HepG2 (cell line): ENCODE measurements around the gene MTRR. TPM values are rescaled to one million over a fixed set of nuclear protein-coding genes. Genes with fewer than 3 reads are reported as not detected.

Experiments
- ATAC-seq: fragments of 200-7000 bp; cut with Tn5 transposase; 3 replicates; pipeline ENCODE4 v1.9.1; 2020; ENCODE audit warnings: mild to moderate bottlenecking, moderate library complexity
- BruUV-seq: library from RNA; stranded (reverse); fragments of 400-500 nt; replicated peaks from 2 replicates; lab custom pipeline; 2021; lab: Mats Ljungman, UMichigan
- CTCF ChIA-PET: fragments of 300-600 bp; formaldehyde crosslinking; extraction: SDS; loops from one replicate; lab custom pipeline; 2021; ENCODE audit warnings: low total read pairs, inconsistent platforms, low intra/inter-chr PET ratio; lab: Yijun Ruan, JAX
- POLR2A ChIA-PET: fragments of 350-600 bp; sonication (Branson Sonifier 250); formaldehyde crosslinking; loops from one replicate; lab custom pipeline; 2020; ENCODE audit warnings: antibody characterized with exemption, inconsistent platforms; lab: Yijun Ruan, JAX
- DNase-seq: peaks from one replicate; pipeline ENCODE4 v3.0.0-alpha.2; 2015; ENCODE audit warnings: low spot score
- FAIRE-seq: peaks from 3 replicates; lab custom pipeline; 2011; peaks lifted over from hg19 to GRCh38; lab: Jason Lieb, UNC
- H2AFZ ChIP-seq: one replicate; pipeline ENCODE4 v1.6.1; 2011; ENCODE audit warnings: low read length, inconsistent platforms
- H3K27ac ChIP-seq: fragments of 300-600 bp; 3 replicates; pipeline ENCODE4 v1.8.0; 2011; ENCODE audit warnings: mixed run types, mild to moderate bottlenecking, mixed read lengths, low read length, inconsistent platforms; ENCODE audit not compliant: insufficient read depth; ENCODE audit errors: extremely low read length
- H3K27me3 ChIP-seq, 2 experiments: fragments of 200-600 bp in 1 of 2; 2 replicates in 1 of 2; 3 replicates in 1 of 2; pipeline versions ENCODE4 v1.6.0 to v1.8.0; 2011; ENCODE audit warnings: low read length in 2 of 2, mild to moderate bottlenecking in 2 of 2, moderate library complexity in 2 of 2, inconsistent platforms in 1 of 2; ENCODE audit not compliant: insufficient read depth in 2 of 2, control insufficient read depth in 1 of 2
- H3K36me3 ChIP-seq, 2 experiments: fragments of 200-600 bp in 1 of 2; replicated peaks in 1 of 2; 2 replicates in 1 of 2; 3 replicates in 1 of 2; pipeline versions ENCODE4 v1.5.1 to v1.8.0; 2011; ENCODE audit warnings: low read length in 2 of 2, inconsistent platforms in 1 of 2; ENCODE audit not compliant: insufficient read depth in 2 of 2, control insufficient read depth in 1 of 2
- H3K4me1 ChIP-seq: 2 replicates; pipeline ENCODE4 v1.5.1; 2012; ENCODE audit warnings: low read length, inconsistent platforms; ENCODE audit not compliant: insufficient read depth
- H3K4me2 ChIP-seq: 2 replicates; pipeline ENCODE4 v1.6.0; 2011; ENCODE audit warnings: low read depth, low read length, inconsistent platforms
- H3K4me3 ChIP-seq, 3 experiments: fragments of 200-600 bp in 1 of 3; sonication (generic), shearing (Covaris generic) in 1 of 3; replicated peaks in 1 of 3; 2 replicates each; pipeline ENCODE4 v1.5.1; 2011 to 2016; ENCODE audit warnings: low read length in 3 of 3, inconsistent platforms in 2 of 3, low read depth in 2 of 3, mild to moderate bottlenecking in 2 of 3, control low read depth in 1 of 3, mixed read lengths in 1 of 3; ENCODE audit not compliant: insufficient read depth in 1 of 3
- H3K79me2 ChIP-seq: one replicate; pipeline ENCODE4 v1.6.1; 2011; ENCODE audit warnings: low read length, inconsistent platforms; ENCODE audit not compliant: insufficient read depth
- H3K9ac ChIP-seq: 2 replicates; pipeline ENCODE4 v1.6.0; 2011; ENCODE audit warnings: mild to moderate bottlenecking, low read depth, low read length, inconsistent platforms; ENCODE audit not compliant: insufficient read depth
- H3K9me3 ChIP-seq: 2 replicates; pipeline ENCODE4 v1.5.1; 2012; ENCODE audit warnings: mild to moderate bottlenecking, low read length
- H4K20me1 ChIP-seq: 2 replicates; pipeline ENCODE4 v1.6.0; 2011; ENCODE audit warnings: inconsistent platforms, mild to moderate bottlenecking, low read length, moderate library complexity; ENCODE audit not compliant: insufficient read depth
- ASH2L ChIP-seq: fragments of 300-600, 200-600 bp; sonication (generic); IDR thresholded peaks from 2 replicates; pipeline ENCODE4 v1.7.0; 2017; ENCODE audit warnings: low read depth, mild to moderate bottlenecking, moderate library complexity, mixed read lengths, low read length; ENCODE audit not compliant: insufficient read length
- DMTF1 ChIP-seq: sonication (generic); formaldehyde crosslinking; IDR thresholded peaks from 2 replicates; pipeline ENCODE4 v1.4.0; 2020; ENCODE audit warnings: mild to moderate bottlenecking, missing genetic modification reagents
- FOXA1 ChIP-seq, 2 experiments: fragments of 450-650 bp in 1 of 2; sonication (generic) in 1 of 2; formaldehyde crosslinking in 1 of 2; IDR thresholded peaks; 2 replicates each; pipeline versions ENCODE4 v1.4.0 to v1.6.1; 2016 to 2020; ENCODE audit warnings: missing genetic modification reagents in 1 of 2
- HCFC1 ChIP-seq: fragments of 150-350 bp; IDR thresholded peaks from 2 replicates; pipeline ENCODE4 v1.6.1; 2014; ENCODE audit warnings: low read depth, low read length
- HNRNPLL ChIP-seq: fragments of 200-400 bp; formaldehyde crosslinking; IDR thresholded peaks from 2 replicates; pipeline ENCODE4 v1.6.1; 2017; ENCODE audit warnings: mild to moderate bottlenecking, low read depth, low read length; ENCODE audit not compliant: poor library complexity, severe bottlenecking
- REPIN1 ChIP-seq: sonication (generic); formaldehyde crosslinking; IDR thresholded peaks from 2 replicates; pipeline ENCODE4 v1.8.0; 2022; ENCODE audit warnings: missing genetic modification reagents, low read depth, mild to moderate bottlenecking, borderline replicate concordance
- THAP9 ChIP-seq: sonication (generic); formaldehyde crosslinking; IDR thresholded peaks from 2 replicates; pipeline ENCODE4; 2020; ENCODE audit warnings: missing genetic modification reagents, mild to moderate bottlenecking, borderline replicate concordance
- ZNF496 ChIP-seq: sonication (generic); formaldehyde crosslinking; IDR thresholded peaks from 2 replicates; pipeline ENCODE4 v1.8.1; 2023; ENCODE audit warnings: mild to moderate bottlenecking, moderate library complexity, missing genetic modification reagents; ENCODE audit not compliant: insufficient replicate concordance
- ZNF547 ChIP-seq: sonication (generic); formaldehyde crosslinking; IDR thresholded peaks from 2 replicates; pipeline ENCODE4 v1.5.1; 2020; ENCODE audit warnings: mild to moderate bottlenecking, missing genetic modification reagents
- ZNF691 ChIP-seq: sonication (generic); formaldehyde crosslinking; IDR thresholded peaks from 2 replicates; pipeline ENCODE4 v1.4.0; 2020; ENCODE audit warnings: missing genetic modification reagents, low read depth, mild to moderate bottlenecking, borderline replicate concordance
- ZSCAN20 ChIP-seq: sonication (generic); formaldehyde crosslinking; IDR thresholded peaks from 2 replicates; pipeline ENCODE4 v1.4.0; 2020; ENCODE audit warnings: missing genetic modification reagents, mild to moderate bottlenecking, borderline replicate concordance
- WGBS: methylation state at CpG from one replicate; pipeline ENCODE4 v1.1.6; 2017; ENCODE audit warnings: low lambda C conversion rate; 5-methylcytosine and 5-hydroxymethylcytosine counted together
- in situ Hi-C: cut with HindIII; loops from 2 replicates; pipeline ENCODE4 v1.10.0; 2017; ENCODE audit warnings: low pct_unique_long_range_greater_than_20kb; ENCODE audit not compliant: extremely low pct_ligation_motif_present
- intact Hi-C: fragments of 100-400 bp; cut with micrococcal nuclease; formaldehyde crosslinking; loops from one replicate; pipeline ENCODE4 v1.10.0; 2022; ENCODE audit not compliant: unreplicated experiment
- polyA plus RNA-seq, 8 experiments: library from polyadenylated mRNA; depleted of rRNA in 3 of 8; stranded (reverse) in 7 of 8; unstranded in 1 of 8; fragments of >200 nt; fragmentation: Illumina TruSeq in 4 of 8; extraction: Trizol in 4 of 8; gene quantifications; 2 replicates each; pipeline versions ENCODE4 v1.2.1 to v1.2.3, GENCODE V29; 2011 to 2016; ENCODE audit warnings: low read depth in 4 of 8, missing spikeins in 1 of 8, mixed read lengths in 1 of 8; ENCODE audit not compliant: insufficient read depth in 1 of 8
- total RNA-seq, 5 experiments: library from RNA; depleted of rRNA; stranded (reverse); fragments of >200 nt; fragmentation: Illumina TruSeq; extraction: Trizol; gene quantifications; 2 replicates each; pipeline ENCODE4 v1.2.3, GENCODE V29; 2016; ENCODE audit warnings: low read depth in 1 of 5

Gene MTRR
- total and polyA plus RNA-seq, 2 of the 13 experiments (the other 11 are each of a cell fraction or from before 2014, with no cell fraction given), result 39.2 to 59.2 TPM

GRCh38 chr5:7849681-7850394 lies 19.1 kb upstream of the MTRR start (continued):
- TF ChIP-seq ZNF496 (CRISPR knock-in tag), result no peak
- TF ChIP-seq DMTF1, result no peak
- no peak for TF ChIP-seq HCFC1

- Histone ChIP-seq H4K20me1 (no peaks in the 10 kb centered on the region), H3K27me3 (peaks cover 3 to 17% of the 10 kb centered on the region in 2 experiments; a peak in 2 of 5 replicates), H3K9me3 (no peaks in the 10 kb centered on the region), H3K4me3 (peak within 1 kb of the TSS; percentile 54 to 71 (median 70)), H3K4me2 (peak within 1 kb of the TSS; percentile 90), H3K27ac (peak within 1 kb of the TSS; percentile 46), H3K4me1 (peaks cover 25% of the 10 kb centered on the region), H2AFZ (peak within 1 kb of the TSS; percentile 12), H3K36me3 (no peaks in the 10 kb centered on the region), H3K79me2 (no peaks in the 10 kb centered on the region), H3K9ac (peak within 1 kb of the TSS; percentile 62; the same call in 1 of the 2 replicates)
- in situ Hi-C loops (no loop called here), intact Hi-C loops (no loop called here)
- WGBS, result 0% methylated on average over 7 of the region's 76 CpGs
- CTCF ChIA-PET, result no interaction called here
- DNase-seq (peak; percentile 49), FAIRE-seq (no peak), ATAC-seq (peak; percentile 92)
- BruUV-seq, result no TSS peak
- POLR2A ChIA-PET, result interaction anchor here (1.3 to 3.6 kb wide), 3 partner anchors 10 to 22 kb away, joined by 4 to 18 read pairs (median 4); partner anchors contain the start of genes FASTKD3 and MTRR
- TF ChIP-seq ZNF547 (no peak), ZNF691 (CRISPR knock-in tag) (0 out of 2 replicates have a peak, but pooled peaks have one; percentile 45), ASH2L (peak; percentile 46), HNRNPLL (peak; percentile 42), THAP9 (peak; percentile 23; the same call in 1 of the 2 replicates), REPIN1 (CRISPR knock-in tag) (0 out of 2 replicates have a peak, but pooled peaks have one; percentile 21), ZSCAN20 (CRISPR knock-in tag) (peak; percentile 100), FOXA1 (IDR thresholded peaks at IDR 0.05) (no peak), FOXA1 (CRISPR knock-in tag; IDR thresholded peaks at IDR 0.05) (no peak)
These were observed 18.3 kb upstream of the MTRR start, which contains the start of gene CFAP90 for GRCh38 chr5:7850395-7851239. TSS of gene CFAP90 (minus strand) at chr5:7851133. CDS start at chr5:7851021, 112 bp downstream.
